SU-DHL-6 (cell line): Measurements from ENCODE around the gene BTBD9.

Experiments used
- EZH2phosphoT487 ChIP-seq: fragments of 200-600 bp; sonication (generic), shearing (Covaris generic); conservative IDR thresholded peaks from 2 replicates; pipeline ENCODE4 v1.6.1; 2018; ENCODE audit warnings: mild to moderate bottlenecking, antibody characterized with exemption, low read length, moderate library complexity, mixed read lengths
- TF ChIP-seq, protein P1 (sequence below): fragments of 200-600 bp; sonication (generic); IDR thresholded peaks from one replicate; pipeline ENCODE4 v1.5.1; 2017; ENCODE audit warnings: antibody characterized with exemption, mild to moderate bottlenecking, low read length, moderate library complexity; ENCODE audit not compliant: insufficient read depth, poor library complexity, severe bottlenecking

DNA sequence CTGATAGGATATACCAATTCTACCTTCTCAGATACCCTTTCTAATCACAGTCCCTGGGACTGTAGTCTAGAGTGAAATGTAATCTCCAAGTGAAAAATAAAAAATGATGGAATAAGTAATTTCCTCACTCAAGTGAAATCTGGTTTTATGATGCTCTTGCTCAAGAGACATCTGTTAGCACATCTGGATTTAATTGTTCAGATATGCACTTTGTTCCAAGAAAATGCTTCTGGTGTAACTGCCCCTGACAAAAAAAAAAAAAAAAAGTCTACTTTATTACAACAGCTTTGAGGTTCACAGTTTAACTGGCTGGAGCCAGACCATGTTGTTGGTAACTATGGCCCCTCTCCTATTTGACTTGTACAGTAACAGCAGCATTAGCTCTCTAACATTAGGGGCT lies 251.8 kb downstream of the BTBD9 start:
- TF ChIP-seq, protein P1, sequence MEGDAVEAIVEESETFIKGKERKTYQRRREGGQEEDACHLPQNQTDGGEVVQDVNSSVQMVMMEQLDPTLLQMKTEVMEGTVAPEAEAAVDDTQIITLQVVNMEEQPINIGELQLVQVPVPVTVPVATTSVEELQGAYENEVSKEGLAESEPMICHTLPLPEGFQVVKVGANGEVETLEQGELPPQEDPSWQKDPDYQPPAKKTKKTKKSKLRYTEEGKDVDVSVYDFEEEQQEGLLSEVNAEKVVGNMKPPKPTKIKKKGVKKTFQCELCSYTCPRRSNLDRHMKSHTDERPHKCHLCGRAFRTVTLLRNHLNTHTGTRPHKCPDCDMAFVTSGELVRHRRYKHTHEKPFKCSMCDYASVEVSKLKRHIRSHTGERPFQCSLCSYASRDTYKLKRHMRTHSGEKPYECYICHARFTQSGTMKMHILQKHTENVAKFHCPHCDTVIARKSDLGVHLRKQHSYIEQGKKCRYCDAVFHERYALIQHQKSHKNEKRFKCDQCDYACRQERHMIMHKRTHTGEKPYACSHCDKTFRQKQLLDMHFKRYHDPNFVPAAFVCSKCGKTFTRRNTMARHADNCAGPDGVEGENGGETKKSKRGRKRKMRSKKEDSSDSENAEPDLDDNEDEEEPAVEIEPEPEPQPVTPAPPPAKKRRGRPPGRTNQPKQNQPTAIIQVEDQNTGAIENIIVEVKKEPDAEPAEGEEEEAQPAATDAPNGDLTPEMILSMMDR: no peak
- TF ChIP-seq EZH2phosphoT487: no peak
